Measurements from ENCODE around the gene GOLGA1.
A peak's percentile ranks its signal among the peaks of the same experiment; 100 is the strongest.
"Not testable (repeated sequence)": the region's sequence is repeated elsewhere in the genome, so short reads cannot be mapped to it uniquely, and the experiment has no call there.

GOLGA1 gene

GRCh38 chr9:124940894-124941678 is at the start of gene GOLGA1:
GOLGA1 (minus strand) TSS chr9:124941083; CDS start chr9:124938711, 2,372 bp downstream.
- Histone ChIP-seq H3K9me3 (ENCODE audit: control insufficient read depth in 1 of 2, low read length in 2 of 2) (no peaks in the 10 kb centered on the region), H3K4me1 (ENCODE audit: control insufficient read depth in 1 of 2, insufficient read depth in 2 of 2, low read length in 2 of 2) (peaks cover 10 to 14% of the 10 kb centered on the region in 2 donors), H3K27me3 (ENCODE audit: control insufficient read depth in 1 of 2, insufficient read depth in 2 of 2, low read length in 2 of 2) (no peaks in the 10 kb centered on the region), H3K4me3 (ENCODE audit: low read depth in 1 of 2, low read length in 2 of 2) (peak within 1 kb of the TSS; percentile 88 to 97), H3K27ac (ENCODE audit: low read depth, low read length) (peak within 1 kb of the TSS; percentile 98), H3K9ac (ENCODE audit: low read depth in 1 of 2, low read length in 2 of 2) (peak within 1 kb of the TSS; percentile 98 to 99), H3K36me3 (ENCODE audit: control insufficient read depth in 1 of 2, insufficient read depth in 2 of 2, low read length in 2 of 2) (peaks cover 0 to 18% of the 10 kb centered on the region in 2 donors)

- Histone ChIP-seq H3K4me3 (ENCODE audit: low read depth in 1 of 2, low read length in 2 of 2) (no peak overlapping the region), H3K4me1 (ENCODE audit: control insufficient read depth in 1 of 2, insufficient read depth in 2 of 2, low read length in 2 of 2) (no peaks in the 10 kb centered on the region), H3K27ac (ENCODE audit: low read depth, low read length) (no peak overlapping the region), H3K36me3 (ENCODE audit: control insufficient read depth in 1 of 2, insufficient read depth in 2 of 2, low read length in 2 of 2) (peaks cover 3 to 8% of the 10 kb centered on the region in 2 donors), H3K27me3 (ENCODE audit: control insufficient read depth in 1 of 2, insufficient read depth in 2 of 2, low read length in 2 of 2) (no peaks in the 10 kb centered on the region), H3K9me3 (ENCODE audit: control insufficient read depth in 1 of 2, low read length in 2 of 2) (no peaks in the 10 kb centered on the region), H3K9ac (ENCODE audit: low read depth in 1 of 2, low read length in 2 of 2) (no peak overlapping the region)
Observed at GRCh38 chr9:124983698-124984097, 42.8 kb upstream of the GOLGA1 start.

GRCh38 chr9:124980431-124980830 is 39.5 kb upstream of the GOLGA1 start:
- no peaks in the 10 kb centered on the region for H3K9me3 ChIP-seq (ENCODE audit: control insufficient read depth in 1 of 2, low read length in 2 of 2)
- H3K4me1 ChIP-seq (ENCODE audit: control insufficient read depth in 1 of 2, insufficient read depth in 2 of 2, low read length in 2 of 2), result no peaks in the 10 kb centered on the region
- H3K27ac ChIP-seq (ENCODE audit: low read depth, low read length), result no peak overlapping the region
- peaks cover 7 to 8% of the 10 kb centered on the region in 2 donors for H3K36me3 ChIP-seq (ENCODE audit: control insufficient read depth in 1 of 2, insufficient read depth in 2 of 2, low read length in 2 of 2)
- no peak overlapping the region for H3K4me3 ChIP-seq (ENCODE audit: low read depth in 1 of 2, low read length in 2 of 2)
- H3K9ac ChIP-seq (ENCODE audit: low read depth in 1 of 2, low read length in 2 of 2), result no peak overlapping the region
- H3K27me3 ChIP-seq (ENCODE audit: control insufficient read depth in 1 of 2, insufficient read depth in 2 of 2, low read length in 2 of 2), result no peaks in the 10 kb centered on the region

- Histone ChIP-seq H3K9ac (ENCODE audit: low read depth in 1 of 2, low read length in 2 of 2) (no peak overlapping the region), H3K27ac (ENCODE audit: low read depth, low read length) (no peak overlapping the region), H3K36me3 (ENCODE audit: control insufficient read depth in 1 of 2, insufficient read depth in 2 of 2, low read length in 2 of 2) (peaks cover 0 to 13% of the 10 kb centered on the region in 2 donors), H3K4me3 (ENCODE audit: low read depth in 1 of 2, low read length in 2 of 2) (no peak overlapping the region), H3K27me3 (ENCODE audit: control insufficient read depth in 1 of 2, insufficient read depth in 2 of 2, low read length in 2 of 2) (no peaks in the 10 kb centered on the region), H3K9me3 (ENCODE audit: control insufficient read depth in 1 of 2, low read length in 2 of 2) (no peaks in the 10 kb centered on the region), H3K4me1 (ENCODE audit: control insufficient read depth in 1 of 2, insufficient read depth in 2 of 2, low read length in 2 of 2) (no peaks in the 10 kb centered on the region)
Observed at GRCh38 chr9:124975131-124975530, 34.2 kb upstream of the GOLGA1 start.

GRCh38 chr9:124973807-124974206 is 32.9 kb upstream of the GOLGA1 start:
- Histone ChIP-seq H3K4me3 (ENCODE audit: low read depth in 1 of 2, low read length in 2 of 2) (no peak overlapping the region), H3K9me3 (ENCODE audit: control insufficient read depth in 1 of 2, low read length in 2 of 2) (no peaks in the 10 kb centered on the region)

GRCh38 chr9:124972241-124972770 is 31.4 kb upstream of the GOLGA1 start:
- Histone ChIP-seq H3K27ac (ENCODE audit: low read depth, low read length) (no peak overlapping the region), H3K4me3 (ENCODE audit: low read depth in 1 of 2, low read length in 2 of 2) (no peak overlapping the region), H3K9me3 (ENCODE audit: control insufficient read depth in 1 of 2, low read length in 2 of 2) (no peaks in the 10 kb centered on the region), H3K36me3 (ENCODE audit: control insufficient read depth in 1 of 2, insufficient read depth in 2 of 2, low read length in 2 of 2) (peaks cover 0 to 17% of the 10 kb centered on the region in 2 donors), H3K4me1 (ENCODE audit: control insufficient read depth in 1 of 2, insufficient read depth in 2 of 2, low read length in 2 of 2) (no peaks in the 10 kb centered on the region), H3K9ac (ENCODE audit: low read depth in 1 of 2, low read length in 2 of 2) (no peak overlapping the region), H3K27me3 (ENCODE audit: control insufficient read depth in 1 of 2, insufficient read depth in 2 of 2, low read length in 2 of 2) (no peaks in the 10 kb centered on the region)

More at GRCh38 chr9:124973807-124974206, 32.9 kb upstream of the GOLGA1 start:
- Histone ChIP-seq H3K36me3 (ENCODE audit: control insufficient read depth in 1 of 2, insufficient read depth in 2 of 2, low read length in 2 of 2) (peaks cover 0 to 13% of the 10 kb centered on the region in 2 donors), H3K27me3 (ENCODE audit: control insufficient read depth in 1 of 2, insufficient read depth in 2 of 2, low read length in 2 of 2) (no peaks in the 10 kb centered on the region), H3K9ac (ENCODE audit: low read depth in 1 of 2, low read length in 2 of 2) (no peak overlapping the region), H3K27ac (ENCODE audit: low read depth, low read length) (no peak overlapping the region), H3K4me1 (ENCODE audit: control insufficient read depth in 1 of 2, insufficient read depth in 2 of 2, low read length in 2 of 2) (no peaks in the 10 kb centered on the region)

- Histone ChIP-seq H3K27me3 (ENCODE audit: control insufficient read depth in 1 of 2, insufficient read depth in 2 of 2, low read length in 2 of 2) (no peaks in the 10 kb centered on the region), H3K4me1 (ENCODE audit: control insufficient read depth in 1 of 2, insufficient read depth in 2 of 2, low read length in 2 of 2) (no peaks in the 10 kb centered on the region), H3K4me3 (ENCODE audit: low read depth in 1 of 2, low read length in 2 of 2) (no peak overlapping the region)
Observed at GRCh38 chr9:124969401-124969800, 28.5 kb upstream of the GOLGA1 start.

GRCh38 chr9:124968238-124968637 is 27.4 kb upstream of the GOLGA1 start:
- Histone ChIP-seq H3K27ac (ENCODE audit: low read depth, low read length) (no peak overlapping the region), H3K9me3 (ENCODE audit: control insufficient read depth in 1 of 2, low read length in 2 of 2) (no peaks in the 10 kb centered on the region), H3K9ac (ENCODE audit: low read depth in 1 of 2, low read length in 2 of 2) (no peak overlapping the region), H3K36me3 (ENCODE audit: control insufficient read depth in 1 of 2, insufficient read depth in 2 of 2, low read length in 2 of 2) (peaks cover 0 to 12% of the 10 kb centered on the region in 2 donors), H3K4me1 (ENCODE audit: control insufficient read depth in 1 of 2, insufficient read depth in 2 of 2, low read length in 2 of 2) (no peaks in the 10 kb centered on the region), H3K27me3 (ENCODE audit: control insufficient read depth in 1 of 2, insufficient read depth in 2 of 2, low read length in 2 of 2) (no peaks in the 10 kb centered on the region), H3K4me3 (ENCODE audit: low read depth in 1 of 2, low read length in 2 of 2) (no peak overlapping the region)

More at GRCh38 chr9:124969401-124969800, 28.5 kb upstream of the GOLGA1 start:
- H3K36me3 ChIP-seq (ENCODE audit: control insufficient read depth in 1 of 2, insufficient read depth in 2 of 2, low read length in 2 of 2), result peaks cover 0 to 12% of the 10 kb centered on the region in 2 donors
- no peak overlapping the region for H3K9ac ChIP-seq (ENCODE audit: low read depth in 1 of 2, low read length in 2 of 2)
- H3K9me3 ChIP-seq (ENCODE audit: control insufficient read depth in 1 of 2, low read length in 2 of 2), result no peaks in the 10 kb centered on the region
- no peak overlapping the region for H3K27ac ChIP-seq (ENCODE audit: low read depth, low read length)

GRCh38 chr9:124965775-124966568 is 25.1 kb upstream of the GOLGA1 start:
- H3K9me3 ChIP-seq (ENCODE audit: control insufficient read depth in 1 of 2, low read length in 2 of 2); H3K36me3 ChIP-seq (ENCODE audit: control insufficient read depth in 1 of 2, insufficient read depth in 2 of 2, low read length in 2 of 2); H3K27me3 ChIP-seq (ENCODE audit: control insufficient read depth in 1 of 2, insufficient read depth in 2 of 2, low read length in 2 of 2); H3K4me1 ChIP-seq (ENCODE audit: control insufficient read depth in 1 of 2, insufficient read depth in 2 of 2, low read length in 2 of 2); H3K4me3 ChIP-seq (ENCODE audit: low read depth in 1 of 2, low read length in 2 of 2); H3K27ac ChIP-seq (ENCODE audit: low read depth, low read length); H3K9ac ChIP-seq (ENCODE audit: low read depth in 1 of 2, low read length in 2 of 2): not testable (repeated sequence)

- Histone ChIP-seq H3K36me3 (ENCODE audit: control insufficient read depth in 1 of 2, insufficient read depth in 2 of 2, low read length in 2 of 2) (peaks cover 0 to 8% of the 10 kb centered on the region in 2 donors), H3K9ac (ENCODE audit: low read depth in 1 of 2, low read length in 2 of 2) (no peak overlapping the region), H3K4me3 (ENCODE audit: low read depth in 1 of 2, low read length in 2 of 2) (no peak overlapping the region), H3K4me1 (ENCODE audit: control insufficient read depth in 1 of 2, insufficient read depth in 2 of 2, low read length in 2 of 2) (no peaks in the 10 kb centered on the region), H3K27ac (ENCODE audit: low read depth, low read length) (no peak overlapping the region), H3K9me3 (ENCODE audit: control insufficient read depth in 1 of 2, low read length in 2 of 2) (no peaks in the 10 kb centered on the region), H3K27me3 (ENCODE audit: control insufficient read depth in 1 of 2, insufficient read depth in 2 of 2, low read length in 2 of 2) (no peaks in the 10 kb centered on the region)
Observed at GRCh38 chr9:124964604-124965003, 23.7 kb upstream of the GOLGA1 start.
